NCI-H446 treated with DMSO at 0.1 percent for 48 hours (cell line): ENCODE measurements around the gene GABRP.
A peak's percentile ranks its signal among the peaks of the same experiment; 100 is the strongest.

Experiments used
- DNase-seq: peaks from one replicate; lab custom pipeline; 2025; lab: John Stamatoyannopoulos, UW

Gene GABRP

GRCh38 chr5:170861917-170862766, 78.6 kb downstream of the GABRP start, which contains the start of gene RANBP17:
Gene RANBP17 (plus strand): TSS chr5:170862018.
- DNase-seq: peak; percentile 65

- no peak for DNase-seq
Measured at GRCh38 chr5:170863646-170864045, 80.1 kb downstream of the GABRP start.
